Cardiac muscle cell (in vitro differentiated cells and primary cell): ENCODE data around the gene EIF1B. TPM values are rescaled to one million over a fixed set of nuclear protein-coding genes. Genes with fewer than 3 reads are reported as not detected.

Experiments used
- DNase-seq, 2 donors: peaks; one replicate each; pipeline versions ENCODE4 v3.0.0 to v3.0.0-alpha.2; 2010 to 2017; ENCODE audit warnings: low read depth in 1 of 2, low spot score in 1 of 2
- H3K27ac ChIP-seq: fragments of 200-600 bp; sonication (generic); 2 replicates; pipeline ENCODE4 v1.5.1; 2016
- H3K27me3 ChIP-seq: fragments of 200-600 bp; sonication (generic); 2 replicates; pipeline ENCODE4 v1.6.0; 2016; ENCODE audit warnings: control low read depth
- H3K36me3 ChIP-seq: fragments of 200-600 bp; sonication (generic); 2 replicates; pipeline ENCODE4 v1.5.1; 2016; ENCODE audit warnings: control low read depth
- H3K4me1 ChIP-seq: fragments of 200-600 bp; sonication (generic); 2 replicates; pipeline ENCODE4 v1.8.1; 2017; ENCODE audit warnings: low read depth, mild to moderate bottlenecking, mixed run types
- H3K4me3 ChIP-seq: fragments of 200-600 bp; sonication (generic); 2 replicates; pipeline ENCODE4 v1.5.1; 2016; ENCODE audit warnings: mild to moderate bottlenecking
- H3K9me3 ChIP-seq: fragments of 200-600 bp; sonication (generic); 2 replicates; pipeline ENCODE4 v1.5.1; 2017; ENCODE audit warnings: low read depth, mild to moderate bottlenecking, control low read depth
- CTCF ChIP-seq: IDR thresholded peaks from 2 replicates; pipeline ENCODE4 v1.5.1; 2012; ENCODE audit warnings: low read depth, mild to moderate bottlenecking, low read length
- polyA plus RNA-seq: library from polyadenylated mRNA; unstranded; fragments of >200 nt; fragmentation: Nextera tagmentation; extraction: Ambion mirVana; gene quantifications from 2 replicates; pipeline ENCODE4 v1.2.1, GENCODE V29; 2016
- total RNA-seq: library from RNA; depleted of rRNA; stranded (reverse); fragments of >200 nt; gene quantifications from 2 replicates; pipeline ENCODE4 v1.2.3, GENCODE V29; 2016

Gene EIF1B
- total and polyA plus RNA-seq, 2 experiments from 2014 or later: 23.3 to 187 TPM

GRCh38 chr3:40308725-40309417, 636 bp upstream of the EIF1B start:
- Histone ChIP-seq H3K4me3 (peak overlapping the region; percentile 95), H3K36me3 (peaks cover 21% of the 10 kb centered on the region), H3K4me1 (peaks cover 22% of the 10 kb centered on the region), H3K9me3 (no peaks in the 10 kb centered on the region), H3K27me3 (no peaks in the 10 kb centered on the region), H3K27ac (peak overlapping the region; percentile 65)
- no peak for DNase-seq
- no peak for TF ChIP-seq CTCF

GRCh38 chr3:40309925-40310695, 603 bp downstream of the EIF1B start:
- TF ChIP-seq CTCF: no peak
- Histone ChIP-seq H3K9me3 (no peaks in the 10 kb centered on the region), H3K27ac (peak overlapping the region; percentile 97), H3K27me3 (no peaks in the 10 kb centered on the region), H3K4me1 (peaks cover 22% of the 10 kb centered on the region), H3K4me3 (peak overlapping the region; percentile 95), H3K36me3 (peaks cover 21% of the 10 kb centered on the region)
- DNase-seq: peak; percentile 61 to 67

- Histone ChIP-seq H3K27me3 (no peaks in the 10 kb centered on the region), H3K36me3 (peaks cover 21% of the 10 kb centered on the region), H3K9me3 (no peaks in the 10 kb centered on the region), H3K4me3 (peak overlapping the region; percentile 95), H3K4me1 (peaks cover 22% of the 10 kb centered on the region), H3K27ac (peak overlapping the region; percentile 97)
- no peak for TF ChIP-seq CTCF
- peak in 1 of 2 donors; percentile 62 for DNase-seq
Observed at GRCh38 chr3:40310705-40311104, 1.2 kb downstream of the EIF1B start.

GRCh38 chr3:40312661-40313226, 3.2 kb downstream of the EIF1B start:
- peaks cover 22% of the 10 kb centered on the region for H3K4me1 ChIP-seq
- no peak for TF ChIP-seq CTCF
- peaks cover 21% of the 10 kb centered on the region for H3K36me3 ChIP-seq
- DNase-seq: peak; percentile 30 to 43
- H3K27me3 ChIP-seq: no peaks in the 10 kb centered on the region
- no peak overlapping the region for H3K4me3 ChIP-seq
- H3K9me3 ChIP-seq: no peaks in the 10 kb centered on the region
- peak overlapping the region; percentile 74 for H3K27ac ChIP-seq

GRCh38 chr3:40313975-40314860, 4.7 kb downstream of the EIF1B start:
- Histone ChIP-seq H3K4me3 (no peak overlapping the region), H3K27ac (peak overlapping the region; percentile 74), H3K27me3 (no peaks in the 10 kb centered on the region), H3K36me3 (peaks cover 21% of the 10 kb centered on the region), H3K9me3 (no peaks in the 10 kb centered on the region), H3K4me1 (peaks cover 19% of the 10 kb centered on the region)
- DNase-seq: no peak
- TF ChIP-seq CTCF: no peak
